ENCODE measurements around the gene UBE2E2.
"Not testable (repeated sequence)": the region's sequence is repeated elsewhere in the genome, so short reads cannot be mapped to it uniquely, and the experiment has no call there.

Gene UBE2E2

DNA sequence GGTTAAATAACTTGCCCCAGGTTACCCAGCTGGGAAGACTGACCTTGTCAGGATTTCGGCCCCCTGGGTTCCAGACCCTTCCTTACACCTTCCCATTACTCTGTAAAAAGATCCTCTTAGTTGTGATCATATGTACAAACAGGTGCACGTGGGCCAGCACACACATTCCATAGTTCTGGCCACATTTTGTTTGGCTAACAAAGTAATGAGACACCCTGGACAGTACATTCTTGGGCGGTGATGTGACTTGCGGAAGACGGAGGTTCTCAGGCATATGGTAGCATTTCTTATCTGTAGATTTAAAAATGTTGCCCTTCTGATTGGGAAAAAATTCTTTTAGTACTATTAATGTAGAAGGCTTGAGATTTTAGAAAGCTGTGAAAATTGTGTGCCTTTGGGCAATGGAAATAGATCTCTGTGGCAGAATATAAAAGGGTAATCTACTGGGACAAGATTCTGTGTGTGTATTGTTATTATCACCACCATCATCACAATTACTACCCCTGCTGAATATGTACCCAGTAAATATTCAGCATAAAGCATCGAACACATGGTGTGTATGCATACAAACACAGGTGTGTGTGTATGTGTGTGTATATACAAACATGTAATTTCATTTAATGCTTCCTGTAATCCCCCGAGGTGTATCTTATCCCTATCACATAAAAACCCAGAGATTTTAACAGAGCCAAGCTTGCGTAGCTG lies 397.2 kb downstream of the UBE2E2 start:
- no peaks in the 10 kb centered on the region for H3K9me3 ChIP-seq
- H3K27me3 ChIP-seq (ENCODE audit: low read depth) = no peaks in the 10 kb centered on the region
- no peak for DNase-seq (ENCODE audit: low spot score in 2 of 2)
- no peaks in the 10 kb centered on the region for H3K4me1 ChIP-seq
- H3K4me3 ChIP-seq = no peak overlapping the region
- in situ Hi-C loops (cut with MboI; ENCODE audit: low sequenced_read_pairs) = no loop called here
- H3K36me3 ChIP-seq (replicated peaks) = no peaks in the 10 kb centered on the region

DNA sequence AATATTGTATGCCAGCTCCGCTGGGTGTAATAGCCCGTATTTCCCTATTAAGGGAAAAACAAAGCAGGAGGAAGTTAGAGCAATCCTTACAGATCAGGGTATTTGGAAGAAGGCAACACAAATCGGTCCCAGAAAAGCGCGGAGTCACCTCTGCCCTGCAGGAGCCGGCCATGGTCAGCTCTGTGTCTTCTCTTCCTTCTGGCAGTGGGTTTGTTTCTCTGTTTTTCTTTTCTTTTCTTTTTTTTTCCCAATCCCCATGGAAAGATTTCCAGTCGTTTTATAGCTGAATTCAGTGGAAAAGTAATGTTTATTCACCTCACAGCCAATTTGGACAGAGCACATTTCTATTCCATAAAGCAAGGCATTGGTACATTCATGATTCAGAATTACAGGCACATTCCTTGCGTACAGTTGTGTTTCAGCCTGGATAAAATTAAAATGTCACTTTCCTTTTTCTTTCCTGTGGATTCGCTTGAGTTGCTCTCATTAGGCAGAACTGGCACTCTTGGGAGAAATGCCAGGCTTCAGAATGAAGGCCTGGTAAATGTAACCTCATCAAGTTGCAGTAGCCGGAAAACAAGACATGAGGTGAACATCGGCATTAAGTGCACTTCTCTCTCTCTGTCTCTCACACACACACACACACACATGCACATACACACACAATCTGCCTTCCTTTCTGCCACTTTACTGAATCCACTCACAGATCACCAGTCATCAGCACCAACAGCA lies 398.1 kb downstream of the UBE2E2 start:
- in situ Hi-C loops (cut with MboI; ENCODE audit: low sequenced_read_pairs) = no loop called here
- H3K36me3 ChIP-seq (replicated peaks) = no peaks in the 10 kb centered on the region
- H3K9me3 ChIP-seq = no peaks in the 10 kb centered on the region
- no peak for DNase-seq (ENCODE audit: low spot score in 2 of 2)
- no peaks in the 10 kb centered on the region for H3K27me3 ChIP-seq (ENCODE audit: low read depth)
- peaks cover 6% of the 10 kb centered on the region for H3K4me1 ChIP-seq
- H3K4me3 ChIP-seq = no peak overlapping the region

DNA sequence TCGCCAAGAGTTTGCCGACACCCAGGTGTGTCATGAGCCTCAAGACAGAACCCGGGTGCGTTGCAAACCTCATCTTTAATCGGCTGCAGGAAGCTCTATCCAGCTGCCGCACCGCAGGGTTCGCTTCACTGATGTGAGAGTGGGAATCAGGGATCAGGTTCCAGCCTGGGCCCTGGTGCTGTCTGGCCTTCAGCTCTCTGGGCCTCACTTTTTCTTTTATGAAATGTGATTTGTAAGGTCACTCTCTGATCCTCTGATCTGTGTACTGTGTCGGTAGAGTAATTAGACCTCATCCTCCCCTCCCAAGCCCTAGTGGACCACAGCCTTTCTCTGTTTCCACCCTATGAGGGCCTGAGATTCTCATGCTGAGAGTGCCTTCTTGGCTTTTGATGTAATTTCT lies 399.8 kb downstream of the UBE2E2 start:
- Histone ChIP-seq H3K4me3 (no peak overlapping the region), H3K4me1 (peaks cover 6% of the 10 kb centered on the region), H3K36me3 (replicated peaks) (no peaks in the 10 kb centered on the region), H3K27me3 (ENCODE audit: low read depth) (no peaks in the 10 kb centered on the region), H3K9me3 (no peaks in the 10 kb centered on the region)
- no peak for DNase-seq (ENCODE audit: low spot score in 2 of 2)
- in situ Hi-C loops (cut with MboI; ENCODE audit: low sequenced_read_pairs) = no loop called here

DNA sequence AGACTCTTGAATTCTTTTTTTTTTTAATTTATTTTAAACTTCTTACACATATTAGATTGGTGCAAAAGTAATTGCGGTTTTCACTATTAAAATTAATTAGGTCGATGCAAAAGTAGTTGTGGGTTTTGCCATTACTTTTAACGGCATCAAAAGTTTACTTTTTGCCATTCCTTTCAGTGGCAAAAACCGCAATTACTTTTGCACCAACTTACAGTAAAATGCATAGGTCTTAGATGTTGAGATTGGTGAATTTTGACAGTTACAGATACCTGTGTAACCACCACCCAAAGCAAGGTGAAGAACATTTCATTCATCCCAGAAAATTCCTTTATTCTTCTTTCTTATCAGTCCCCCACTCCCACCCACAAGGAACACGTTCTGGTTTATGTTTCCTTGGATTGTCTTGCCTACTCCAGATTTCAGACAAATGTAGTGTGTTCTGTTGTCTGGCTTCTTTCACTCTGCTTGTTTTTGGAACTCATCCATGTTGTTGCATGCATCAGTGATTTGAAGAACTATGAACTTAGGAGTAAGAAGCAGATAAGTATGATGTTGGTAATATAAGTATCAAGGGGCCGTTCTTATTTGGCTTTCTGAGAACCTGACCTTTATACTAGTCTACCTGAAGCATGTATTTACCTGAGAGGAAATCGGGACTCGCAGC lies 404.2 kb downstream of the UBE2E2 start:
- Histone ChIP-seq H3K36me3 (replicated peaks) (no peaks in the 10 kb centered on the region), H3K27me3 (ENCODE audit: low read depth) (no peaks in the 10 kb centered on the region), H3K4me1 (peaks cover 6% of the 10 kb centered on the region), H3K9me3 (no peaks in the 10 kb centered on the region), H3K4me3 (no peak overlapping the region)
- in situ Hi-C loops (cut with MboI; ENCODE audit: low sequenced_read_pairs) = no loop called here
- no peak for DNase-seq (ENCODE audit: low spot score in 2 of 2)

DNA sequence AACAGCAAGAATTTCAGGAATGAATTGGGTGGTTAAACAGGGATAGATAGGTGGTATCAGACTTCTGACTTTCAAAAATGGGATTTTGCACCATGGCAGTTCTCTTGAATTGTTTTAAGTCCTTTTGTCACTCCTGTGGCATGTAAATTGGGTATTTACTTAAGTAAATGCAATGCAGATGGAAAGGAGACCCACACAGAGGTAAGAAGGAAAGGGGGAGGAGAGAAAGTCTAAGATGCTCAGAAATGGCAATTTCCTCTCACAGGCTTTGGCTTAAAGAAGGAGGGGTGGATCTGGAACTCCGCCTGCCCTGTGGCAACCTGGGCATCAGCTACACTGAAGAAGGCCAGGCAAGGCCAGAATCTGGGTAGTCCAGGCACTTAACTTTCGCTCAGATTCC lies 405.5 kb downstream of the UBE2E2 start:
- no peaks in the 10 kb centered on the region; the same call in 1 of the 2 replicates for H3K27me3 ChIP-seq (ENCODE audit: low read depth)
- no peaks in the 10 kb centered on the region for H3K36me3 ChIP-seq (replicated peaks)
- H3K4me1 ChIP-seq = peaks cover 6% of the 10 kb centered on the region
- no peak overlapping the region for H3K4me3 ChIP-seq
- no peaks in the 10 kb centered on the region for H3K9me3 ChIP-seq
- no peak for DNase-seq (ENCODE audit: low spot score in 2 of 2)
- in situ Hi-C loops (cut with MboI; ENCODE audit: low sequenced_read_pairs) = no loop called here

DNA sequence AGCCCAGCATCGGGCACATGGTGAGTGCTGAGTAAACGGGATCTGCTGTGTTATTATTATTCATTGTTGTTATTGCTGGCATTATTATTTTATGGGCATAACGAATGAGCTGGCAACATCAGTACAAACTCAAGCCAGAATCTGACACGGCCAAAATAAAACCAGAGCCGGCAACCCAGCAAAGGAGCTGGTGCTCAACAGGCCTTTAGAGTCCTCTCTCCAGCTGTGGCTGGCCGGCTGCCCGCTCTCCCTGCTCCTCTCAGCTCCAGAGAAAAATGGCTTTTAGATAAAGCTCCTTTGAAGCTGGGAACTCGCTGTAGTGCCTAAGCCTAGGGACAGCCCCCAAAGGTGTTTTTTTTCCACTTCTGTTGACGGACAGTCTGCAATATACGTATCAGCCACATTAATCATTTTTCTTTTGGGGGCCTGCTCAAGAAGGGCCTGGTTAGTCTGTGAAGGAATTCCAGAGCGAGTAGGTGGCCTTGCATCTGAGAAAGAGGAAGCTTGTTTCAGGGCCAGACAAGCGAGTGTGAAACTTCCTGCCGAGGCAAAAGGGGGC lies 408.7 kb downstream of the UBE2E2 start:
- H3K9me3 ChIP-seq = no peaks in the 10 kb centered on the region
- in situ Hi-C loops (cut with MboI; ENCODE audit: low sequenced_read_pairs) = no loop called here
- no peaks in the 10 kb centered on the region for H3K36me3 ChIP-seq (replicated peaks)
- H3K4me1 ChIP-seq = no peaks in the 10 kb centered on the region
- no peaks in the 10 kb centered on the region; the same call in 1 of the 2 replicates for H3K27me3 ChIP-seq (ENCODE audit: low read depth)
- no peak for DNase-seq (ENCODE audit: low spot score in 2 of 2)
- H3K4me3 ChIP-seq = no peak overlapping the region

DNA sequence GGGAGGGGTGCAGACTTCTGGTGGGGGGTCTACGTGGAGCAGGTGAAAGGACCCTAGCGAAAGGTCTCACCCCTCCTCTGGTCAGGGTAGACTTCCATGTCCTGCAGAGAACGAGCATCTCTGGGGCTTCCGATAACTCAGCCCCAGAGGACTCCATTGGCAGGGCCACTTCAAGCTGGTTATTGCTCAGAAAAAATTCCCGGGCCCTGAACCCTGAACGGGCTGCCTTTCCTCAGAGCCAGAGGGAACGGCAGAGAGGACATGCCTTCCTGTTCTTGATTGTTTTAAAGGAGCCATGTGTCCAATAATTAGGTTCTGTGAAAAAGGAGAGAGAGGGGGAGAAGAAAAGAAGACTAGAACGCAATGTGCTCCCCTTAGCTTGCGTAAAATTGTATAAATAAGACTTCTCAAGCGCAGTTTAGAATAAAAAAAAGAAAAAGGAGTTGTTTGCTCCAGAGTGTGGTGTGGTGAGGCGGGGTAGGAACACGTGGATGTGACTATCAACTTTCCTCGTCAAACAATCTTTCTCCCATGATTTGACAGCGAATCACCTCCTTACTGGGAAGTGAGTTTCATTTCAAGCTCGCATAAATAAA lies 409.3 kb downstream of the UBE2E2 start:
- Histone ChIP-seq H3K36me3 (replicated peaks) (no peaks in the 10 kb centered on the region), H3K9me3 (no peaks in the 10 kb centered on the region), H3K4me1 (no peaks in the 10 kb centered on the region), H3K4me3 (no peak overlapping the region), H3K27me3 (ENCODE audit: low read depth) (no peaks in the 10 kb centered on the region; the same call in 1 of the 2 replicates)
- in situ Hi-C loops (cut with MboI; ENCODE audit: low sequenced_read_pairs) = no loop called here
- DNase-seq (ENCODE audit: low spot score in 2 of 2) = no peak

DNA sequence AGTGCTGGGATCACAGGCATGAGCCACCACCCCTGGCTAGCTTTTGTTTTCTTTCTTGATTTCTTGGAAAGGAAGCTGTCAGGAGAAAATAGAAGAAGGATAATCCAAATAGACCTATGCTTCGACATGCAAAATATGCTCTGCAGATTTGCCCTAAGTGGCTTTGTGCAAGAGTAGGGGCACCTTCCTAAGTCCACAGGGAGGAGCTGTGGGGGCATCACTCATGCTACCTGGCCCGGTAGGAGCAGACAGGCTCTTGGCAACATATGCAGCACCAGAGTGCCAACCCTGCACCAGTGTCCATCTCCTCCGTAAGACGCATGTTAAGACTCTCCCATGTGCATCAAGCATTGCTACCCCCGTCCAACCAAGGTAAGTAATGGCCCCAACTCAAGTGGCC lies 411.9 kb downstream of the UBE2E2 start:
- H3K4me1 ChIP-seq = no peaks in the 10 kb centered on the region
- H3K36me3 ChIP-seq (replicated peaks) = no peaks in the 10 kb centered on the region
- DNase-seq (ENCODE audit: low spot score in 2 of 2) = no peak

DNA sequence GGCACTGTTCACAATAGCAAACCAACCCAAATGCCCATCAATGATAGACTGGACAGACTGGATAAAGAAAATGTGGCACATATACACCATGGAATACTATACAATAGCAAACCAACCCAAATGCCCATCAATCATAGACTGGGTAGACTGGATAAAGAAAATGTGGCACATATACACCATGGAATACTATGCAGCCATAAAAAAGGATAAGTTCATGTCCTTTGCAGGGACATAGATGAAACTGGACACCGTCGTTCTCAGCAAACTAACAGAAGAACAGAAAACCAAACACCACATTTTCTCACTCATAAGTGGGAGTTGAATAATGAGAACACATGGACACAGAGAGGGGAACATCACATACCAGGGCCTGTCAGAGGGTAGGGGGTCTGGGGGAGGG lies 415.3 kb downstream of the UBE2E2 start:
- in situ Hi-C loops (cut with MboI; ENCODE audit: low sequenced_read_pairs); DNase-seq (ENCODE audit: low spot score in 2 of 2); H3K27me3 ChIP-seq (ENCODE audit: low read depth); H3K36me3 ChIP-seq (replicated peaks); H3K4me1 ChIP-seq; H3K4me3 ChIP-seq; H3K9me3 ChIP-seq: not testable (repeated sequence)

More for the DNA sequence above, 411.9 kb downstream of the UBE2E2 start:
- Histone ChIP-seq H3K4me3 (no peak overlapping the region), H3K27me3 (ENCODE audit: low read depth) (no peaks in the 10 kb centered on the region; the same call in 1 of the 2 replicates), H3K9me3 (no peaks in the 10 kb centered on the region)
- in situ Hi-C loops (cut with MboI; ENCODE audit: low sequenced_read_pairs) = no loop called here

DNA sequence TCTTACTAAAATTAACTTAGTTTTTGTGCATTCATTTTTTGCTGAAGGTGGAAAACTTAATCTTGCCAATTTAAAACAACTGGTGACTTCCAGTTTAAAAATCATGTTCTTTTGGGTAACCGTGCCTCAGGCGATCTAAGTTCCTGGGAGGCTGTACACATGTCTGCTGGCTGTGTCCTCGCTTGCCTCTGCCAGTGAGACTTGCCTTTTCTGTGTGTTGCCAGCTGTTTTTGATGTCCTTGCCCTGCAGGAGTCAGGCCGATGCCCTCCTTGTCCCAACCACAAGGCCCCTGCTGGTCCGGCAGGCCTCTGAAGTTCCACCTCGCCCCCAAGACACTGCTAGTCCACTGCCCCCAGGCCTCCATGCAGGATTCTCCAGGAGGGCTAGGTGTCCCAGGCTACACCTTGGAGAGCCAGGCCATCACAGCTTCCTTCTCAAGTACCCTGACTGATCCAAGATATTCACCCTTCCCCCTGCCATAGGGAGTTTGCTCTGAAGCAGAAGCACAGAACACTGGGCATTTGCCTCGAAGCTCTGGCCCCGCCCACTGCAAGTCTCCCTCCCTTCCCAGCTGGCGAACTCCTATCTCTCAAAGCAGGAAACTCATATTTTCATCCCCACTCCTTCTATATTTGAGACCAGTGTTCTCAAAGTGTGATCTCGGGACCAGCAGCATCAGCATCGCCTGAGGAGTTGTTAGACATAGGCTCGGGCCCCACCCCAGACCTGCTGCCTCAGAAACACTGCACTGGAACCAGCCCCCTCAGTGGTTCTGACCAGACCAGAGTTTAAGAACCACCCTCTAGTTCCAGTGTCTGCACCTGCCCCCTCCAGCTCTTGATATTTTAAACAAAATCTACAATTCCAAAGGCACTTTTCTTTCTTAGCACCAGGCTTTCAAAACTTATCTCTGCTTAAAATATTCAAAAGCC lies 416.8 kb downstream of the UBE2E2 start:
- in situ Hi-C loops (cut with MboI; ENCODE audit: low sequenced_read_pairs) = no loop called here
- Histone ChIP-seq H3K36me3 (replicated peaks) (no peaks in the 10 kb centered on the region), H3K27me3 (ENCODE audit: low read depth) (no peaks in the 10 kb centered on the region), H3K4me3 (no peak overlapping the region), H3K9me3 (no peaks in the 10 kb centered on the region), H3K4me1 (no peaks in the 10 kb centered on the region)
- DNase-seq (ENCODE audit: low spot score in 2 of 2) = no peak

DNA sequence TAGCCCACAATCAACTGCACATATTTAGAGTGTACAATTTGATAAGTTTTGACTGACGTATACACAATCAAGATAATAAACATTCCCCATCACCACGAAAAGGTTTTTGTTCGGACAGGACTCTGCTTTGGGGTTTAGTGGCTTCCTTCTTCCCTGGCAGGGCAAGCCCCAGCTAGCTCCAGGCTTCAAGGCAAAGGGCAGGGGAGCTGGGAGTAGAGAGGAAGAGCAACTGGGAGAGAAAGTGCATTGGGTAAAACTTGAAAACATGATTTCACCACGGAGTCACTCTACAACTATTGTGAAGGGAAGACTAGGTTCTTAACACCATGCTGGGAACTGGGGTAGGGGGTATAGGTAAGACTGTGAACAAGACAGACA lies 417.5 kb downstream of the UBE2E2 start:
- Histone ChIP-seq H3K27me3 (ENCODE audit: low read depth) (no peaks in the 10 kb centered on the region), H3K36me3 (replicated peaks) (no peaks in the 10 kb centered on the region), H3K9me3 (no peaks in the 10 kb centered on the region), H3K4me3 (no peak overlapping the region), H3K4me1 (no peaks in the 10 kb centered on the region)
- no peak for DNase-seq (ENCODE audit: low spot score in 2 of 2)
- in situ Hi-C loops (cut with MboI; ENCODE audit: low sequenced_read_pairs) = no loop called here

DNA sequence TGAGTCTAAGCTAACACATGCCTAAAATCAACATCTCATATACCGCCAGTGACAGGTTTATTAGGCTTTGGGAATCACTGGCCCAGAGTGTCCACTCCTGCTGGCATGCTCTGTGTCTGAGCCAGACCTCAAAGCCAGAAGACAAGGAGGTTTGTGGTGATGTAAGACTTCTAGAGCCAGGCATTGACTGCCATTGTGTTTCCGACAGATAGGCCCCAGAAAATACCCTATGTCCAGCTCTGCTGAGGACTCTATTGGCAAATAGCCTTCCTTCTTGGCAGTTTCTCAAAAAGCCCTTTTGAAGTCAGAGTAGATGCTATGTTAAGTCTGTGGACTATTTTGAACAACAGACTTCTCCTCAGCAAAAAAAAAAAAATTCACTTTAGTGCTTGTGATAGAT lies 420.7 kb downstream of the UBE2E2 start:
- H3K9me3 ChIP-seq = no peaks in the 10 kb centered on the region
- DNase-seq (ENCODE audit: low spot score in 2 of 2) = no peak
- H3K4me1 ChIP-seq = no peaks in the 10 kb centered on the region
- no peak overlapping the region for H3K4me3 ChIP-seq
- H3K36me3 ChIP-seq (replicated peaks) = no peaks in the 10 kb centered on the region
- no peaks in the 10 kb centered on the region for H3K27me3 ChIP-seq (ENCODE audit: low read depth)
- in situ Hi-C loops (cut with MboI; ENCODE audit: low sequenced_read_pairs) = no loop called here

DNA sequence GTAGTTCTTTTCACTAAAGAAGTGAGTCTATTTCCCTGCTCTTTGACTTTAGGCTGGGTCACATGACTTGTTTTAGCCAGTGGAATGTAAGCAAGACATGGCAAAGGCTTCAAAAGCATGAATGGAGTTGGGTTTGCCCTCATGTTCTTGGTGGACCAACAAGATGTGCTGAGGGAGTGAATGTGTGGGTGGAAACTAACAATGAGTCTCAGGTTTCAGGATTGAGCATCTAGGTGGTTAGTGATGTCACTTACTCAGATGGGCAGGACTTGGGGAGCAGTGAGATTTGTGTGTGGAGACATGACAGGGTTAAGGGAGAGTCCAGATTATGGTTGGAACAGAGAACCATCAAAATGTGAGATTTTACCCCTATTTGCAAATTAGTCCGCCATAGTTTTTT lies 421.2 kb downstream of the UBE2E2 start:
- no peaks in the 10 kb centered on the region for H3K4me1 ChIP-seq
- no peak for DNase-seq (ENCODE audit: low spot score in 2 of 2)
- in situ Hi-C loops (cut with MboI; ENCODE audit: low sequenced_read_pairs) = no loop called here
- H3K36me3 ChIP-seq (replicated peaks) = no peaks in the 10 kb centered on the region
- no peaks in the 10 kb centered on the region for H3K9me3 ChIP-seq
- no peak overlapping the region for H3K4me3 ChIP-seq
- H3K27me3 ChIP-seq (ENCODE audit: low read depth) = no peaks in the 10 kb centered on the region

All from HAP-1 (cell line).